Progenitor cell of endocrine pancreas (in vitro differentiated cells): ENCODE results near the gene CRYZL1. TPM values are rescaled to one million over a fixed set of nuclear protein-coding genes. Genes with fewer than 3 reads are reported as not detected.

Experiments
- DNase-seq: peaks from one replicate; pipeline ENCODE4 v3.0.0; 2021; ENCODE audit warnings: low spot score; ENCODE audit not compliant: unreplicated experiment
- H3K27ac Mint-ChIP-seq: 2 replicates; pipeline ENCODE4 v1.8.0; 2021; ENCODE audit warnings: mild to moderate bottlenecking, moderate library complexity, mixed read lengths
- H3K27me3 Mint-ChIP-seq: 2 replicates; pipeline ENCODE4 v1.8.0; 2021; ENCODE audit warnings: mixed read lengths
- H3K36me3 Mint-ChIP-seq: 2 replicates; pipeline ENCODE4 v1.8.0; 2022; ENCODE audit warnings: mixed read lengths; ENCODE audit not compliant: insufficient read depth
- H3K4me1 Mint-ChIP-seq: 2 replicates; pipeline ENCODE4 v1.8.0; 2021; ENCODE audit warnings: low read depth, mixed read lengths
- H3K4me3 Mint-ChIP-seq: 2 replicates; pipeline ENCODE4 v1.8.0; 2021; ENCODE audit warnings: low read depth, mild to moderate bottlenecking, moderate library complexity, mixed read lengths
- H3K9me3 Mint-ChIP-seq: 2 replicates; pipeline ENCODE4 v1.8.0; 2021; ENCODE audit warnings: low read depth, mixed read lengths
- CTCF ChIP-seq: fragments of 200-600 bp; sonication (generic); IDR thresholded peaks from one replicate; pipeline ENCODE4 v1.5.0; 2021; ENCODE audit warnings: antibody characterized with exemption, mild to moderate bottlenecking; ENCODE audit not compliant: unreplicated experiment
- total RNA-seq: library from RNA; stranded (reverse); gene quantifications from 2 replicates; pipeline ENCODE4 v1.2.1, GENCODE V29; 2021

Gene CRYZL1
- total RNA-seq, 1 donor from 2014 or later: 42.8 TPM

GRCh38 chr21:33650230-33650629, 8.7 kb upstream of the CRYZL1 start:
- peak overlapping the region; percentile 91 for H3K27ac Mint-ChIP-seq
- H3K27me3 Mint-ChIP-seq: no peaks in the 10 kb centered on the region
- DNase-seq: no peak
- no peak for TF ChIP-seq CTCF
- peak overlapping the region; percentile 7 for H3K4me3 Mint-ChIP-seq
- no peaks in the 10 kb centered on the region for H3K9me3 Mint-ChIP-seq
- peaks cover 8% of the 10 kb centered on the region for H3K36me3 Mint-ChIP-seq
- peaks cover 49% of the 10 kb centered on the region for H3K4me1 Mint-ChIP-seq

GRCh38 chr21:33648555-33648954, 7.0 kb upstream of the CRYZL1 start:
- Mint-ChIP-seq H3K4me1 (peaks cover 57% of the 10 kb centered on the region), H3K9me3 (no peaks in the 10 kb centered on the region), H3K27ac (peak overlapping the region; percentile 65), H3K36me3 (peaks cover 2% of the 10 kb centered on the region), H3K4me3 (no peak overlapping the region), H3K27me3 (no peaks in the 10 kb centered on the region)
- no peak for DNase-seq
- TF ChIP-seq CTCF: no peak

- H3K27ac Mint-ChIP-seq: peak overlapping the region; percentile 23
- no peak for DNase-seq
These were observed 6.0 kb upstream of the CRYZL1 start for GRCh38 chr21:33647587-33647986.

GRCh38 chr21:33645730-33646129, 4.2 kb upstream of the CRYZL1 start:
- Mint-ChIP-seq H3K4me1 (peaks cover 39% of the 10 kb centered on the region), H3K27me3 (no peaks in the 10 kb centered on the region), H3K4me3 (no peak overlapping the region), H3K27ac (no peak overlapping the region), H3K9me3 (no peaks in the 10 kb centered on the region), H3K36me3 (peaks cover 2% of the 10 kb centered on the region)
- DNase-seq: no peak
- TF ChIP-seq CTCF: no peak

More at GRCh38 chr21:33647587-33647986, 6.0 kb upstream of the CRYZL1 start:
- Mint-ChIP-seq H3K4me3 (no peak overlapping the region), H3K36me3 (peaks cover 2% of the 10 kb centered on the region), H3K27me3 (no peaks in the 10 kb centered on the region), H3K9me3 (no peaks in the 10 kb centered on the region), H3K4me1 (peaks cover 56% of the 10 kb centered on the region)
- no peak for TF ChIP-seq CTCF

- Mint-ChIP-seq H3K4me3 (peak overlapping the region; percentile 97), H3K4me1 (peaks cover 29% of the 10 kb centered on the region), H3K27ac (peak overlapping the region; percentile 99), H3K27me3 (no peaks in the 10 kb centered on the region), H3K36me3 (no peaks in the 10 kb centered on the region), H3K9me3 (no peaks in the 10 kb centered on the region)
- TF ChIP-seq CTCF: no peak
- no peak for DNase-seq
These were observed 3.0 kb upstream of the CRYZL1 start for GRCh38 chr21:33644383-33645074.
